ENCODE data around the gene KLK2.

DNA sequence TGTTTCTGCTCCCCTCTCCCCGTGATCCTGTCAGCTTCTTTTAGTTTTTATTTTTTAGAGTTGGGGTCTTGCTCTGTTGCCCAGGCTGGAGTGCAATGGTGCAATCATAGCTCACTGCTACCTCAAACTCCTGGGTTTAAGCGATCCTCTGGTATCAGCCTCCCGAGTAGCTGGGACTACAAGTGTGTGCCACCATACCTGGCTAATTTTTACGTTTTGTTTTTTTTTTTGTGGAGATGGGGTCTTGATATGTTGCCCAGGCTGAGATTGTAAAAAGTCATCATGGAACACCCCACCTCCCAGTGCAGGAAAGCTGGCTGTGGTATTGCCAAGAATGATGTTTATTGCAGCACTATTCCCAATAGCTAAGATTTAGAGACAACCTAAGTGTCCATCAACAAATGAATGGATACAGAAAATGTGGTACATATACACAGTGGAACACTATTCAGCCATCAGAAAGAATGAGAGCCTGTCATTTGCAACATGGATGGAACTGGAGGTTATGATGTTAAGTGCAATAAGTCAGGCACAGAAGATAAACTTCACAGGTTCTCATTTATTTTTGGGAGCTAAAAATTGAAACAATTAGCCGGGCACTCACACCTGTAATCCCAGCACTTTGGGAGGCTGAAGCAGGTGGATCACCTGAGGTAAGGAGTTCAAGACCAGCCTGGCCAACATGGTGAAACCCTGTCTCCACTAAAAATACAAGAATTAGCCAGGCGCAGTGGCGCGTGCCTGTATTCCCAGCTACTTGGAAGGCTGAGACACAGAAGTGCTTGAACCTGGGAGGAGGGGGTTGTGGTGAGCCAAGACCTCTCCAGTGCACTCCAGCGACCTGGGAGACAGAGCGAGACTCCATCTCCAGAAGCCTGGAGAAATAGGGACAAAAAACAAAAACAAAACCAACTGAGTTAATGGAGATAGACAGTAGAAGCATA, 33.3 kb upstream of the KLK2 start:
- TF ChIP-seq, protein P1, sequence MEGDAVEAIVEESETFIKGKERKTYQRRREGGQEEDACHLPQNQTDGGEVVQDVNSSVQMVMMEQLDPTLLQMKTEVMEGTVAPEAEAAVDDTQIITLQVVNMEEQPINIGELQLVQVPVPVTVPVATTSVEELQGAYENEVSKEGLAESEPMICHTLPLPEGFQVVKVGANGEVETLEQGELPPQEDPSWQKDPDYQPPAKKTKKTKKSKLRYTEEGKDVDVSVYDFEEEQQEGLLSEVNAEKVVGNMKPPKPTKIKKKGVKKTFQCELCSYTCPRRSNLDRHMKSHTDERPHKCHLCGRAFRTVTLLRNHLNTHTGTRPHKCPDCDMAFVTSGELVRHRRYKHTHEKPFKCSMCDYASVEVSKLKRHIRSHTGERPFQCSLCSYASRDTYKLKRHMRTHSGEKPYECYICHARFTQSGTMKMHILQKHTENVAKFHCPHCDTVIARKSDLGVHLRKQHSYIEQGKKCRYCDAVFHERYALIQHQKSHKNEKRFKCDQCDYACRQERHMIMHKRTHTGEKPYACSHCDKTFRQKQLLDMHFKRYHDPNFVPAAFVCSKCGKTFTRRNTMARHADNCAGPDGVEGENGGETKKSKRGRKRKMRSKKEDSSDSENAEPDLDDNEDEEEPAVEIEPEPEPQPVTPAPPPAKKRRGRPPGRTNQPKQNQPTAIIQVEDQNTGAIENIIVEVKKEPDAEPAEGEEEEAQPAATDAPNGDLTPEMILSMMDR (IDR thresholded peaks at IDR 0.05): no peak
- no peak for TF ChIP-seq POLR2A (IDR thresholded peaks at IDR 0.05)
